ENCODE data around the gene HRCT1.

- TF ChIP-seq CTCF (IDR thresholded peaks at IDR 0.05) (no peak), POLR2A (IDR thresholded peaks at IDR 0.05) (no peak)
Observed at GRCh38 chr9:35905051-35905781, 786 bp upstream of the HRCT1 start.

All from ovary (tissue), 3 donors.